HEK293 (cell line): ENCODE measurements around the gene RTL1.

Experiments
- CTCF ChIP-seq: fragments of 450-650 bp; formaldehyde crosslinking; IDR thresholded peaks from 2 replicates; pipeline ENCODE4 v1.5.1; 2016; ENCODE audit warnings: missing biosample characterization, missing genetic modification characterization
- GLIS2 ChIP-seq: fragments of 450-650 bp; formaldehyde crosslinking; IDR thresholded peaks from 2 replicates; pipeline ENCODE4 v1.5.1; 2016; ENCODE audit warnings: missing biosample characterization, missing genetic modification characterization
- PATZ1 ChIP-seq: fragments of 450-650 bp; formaldehyde crosslinking; IDR thresholded peaks from 2 replicates; pipeline ENCODE4 v1.5.1; 2016; ENCODE audit warnings: missing biosample characterization, missing genetic modification characterization
- REST ChIP-seq: fragments of 450-650 bp; formaldehyde crosslinking; IDR thresholded peaks from 2 replicates; pipeline ENCODE4 v1.5.1; 2016; ENCODE audit warnings: missing biosample characterization, missing genetic modification characterization
- TRIM28 ChIP-seq: IDR thresholded peaks from 2 replicates; pipeline ENCODE4 v1.6.1; 2011; ENCODE audit warnings: low read length, control low read depth, borderline replicate concordance
- YY1 ChIP-seq: fragments of 450-650 bp; formaldehyde crosslinking; IDR thresholded peaks from 2 replicates; pipeline ENCODE4 v1.5.1; 2018; ENCODE audit warnings: missing biosample characterization, missing genetic modification characterization
- ZBTB49 ChIP-seq: fragments of 450-650 bp; formaldehyde crosslinking; IDR thresholded peaks from 2 replicates; pipeline ENCODE4 v1.5.1; 2016; ENCODE audit warnings: missing biosample characterization, missing genetic modification characterization, low read depth
- ZFP41 ChIP-seq: fragments of 450-650 bp; formaldehyde crosslinking; IDR thresholded peaks from 2 replicates; pipeline ENCODE4 v1.5.1; 2016; ENCODE audit warnings: missing biosample characterization, missing genetic modification characterization, borderline replicate concordance
- ZNF302 ChIP-seq: fragments of 450-650 bp; formaldehyde crosslinking; IDR thresholded peaks from 2 replicates; pipeline ENCODE4 v1.5.1; 2016; ENCODE audit warnings: missing biosample characterization, missing genetic modification characterization, low read depth
- ZSCAN4 ChIP-seq: fragments of 450-650 bp; formaldehyde crosslinking; IDR thresholded peaks from 2 replicates; pipeline ENCODE4 v1.5.1; 2017; ENCODE audit warnings: missing biosample characterization, missing genetic modification characterization

- TF ChIP-seq CTCF (tag by site-specific recombination) = no peak
- TF ChIP-seq ZFP41 (tag by site-specific recombination) = no peak
- TF ChIP-seq YY1 (tag by site-specific recombination) = no peak
- no peak for TF ChIP-seq REST (tag by site-specific recombination)
- TF ChIP-seq TRIM28 = no peak
- no peak for TF ChIP-seq GLIS2 (tag by site-specific recombination)
- no peak for TF ChIP-seq ZNF302
- no peak for TF ChIP-seq ZBTB49 (tag by site-specific recombination)
- no peak for TF ChIP-seq ZSCAN4 (tag by site-specific recombination)
- no peak for TF ChIP-seq PATZ1 (tag by site-specific recombination)
Measured at GRCh38 chr14:100891051-100891450, 12.5 kb downstream of the RTL1 start.
